ENCODE data around the gene SNORC. TPM values are rescaled to one million over a fixed set of nuclear protein-coding genes. Genes with fewer than 3 reads are reported as not detected.
"Not testable (repeated sequence)": the region's sequence is repeated elsewhere in the genome, so short reads cannot be mapped to it uniquely, and the experiment has no call there.

Gene SNORC
- total RNA-seq, 2 experiments from 2014 or later = 0.87 to 2.1 TPM

GRCh38 chr2:232850039-232850438 is 20.0 kb upstream of the SNORC start:
- peaks cover 29% of the 10 kb centered on the region for H3K36me3 Mint-ChIP-seq (ENCODE audit: low read depth)
- peaks cover 3% of the 10 kb centered on the region for H3K4me1 Mint-ChIP-seq
- H3K4me3 Mint-ChIP-seq = no peak overlapping the region
- intact Hi-C loops (cut with DNase I, micrococcal nuclease) = loop anchor here in 1 of 2 experiments (5.0 to 10.0 kb wide), 2 partner anchors 417 to 595 kb away; no protein-coding TSS in a partner anchor
- H3K27me3 Mint-ChIP-seq = no peaks in the 10 kb centered on the region
- no peak for ATAC-seq
- ChIA-PET POLR2A (no interaction called here), CTCF (interaction anchor here (1.1 kb wide), 1 partner anchor 9 kb away, joined by 3 read pairs; no protein-coding TSS in a partner anchor)
- no peak for DNase-seq
- H3K9me3 Mint-ChIP-seq (ENCODE audit: low read depth) = no peaks in the 10 kb centered on the region
- no peak overlapping the region for H3K27ac Mint-ChIP-seq

GRCh38 chr2:232852081-232852480 is 18.0 kb upstream of the SNORC start:
- POLR2A ChIA-PET = not testable (repeated sequence)
- CTCF ChIA-PET = interaction anchor here (0.6 to 2.3 kb wide), 7 partner anchors 10 to 855 kb away, joined by 3 to 11 read pairs (median 5); no protein-coding TSS in a partner anchor

GRCh38 chr2:232852676-232853075 is 17.4 kb upstream of the SNORC start:
- ChIA-PET POLR2A (no interaction called here), CTCF (interaction anchor here (0.6 to 2.3 kb wide), 12 partner anchors 10 to 854 kb away, joined by 3 to 11 read pairs (median 4); no protein-coding TSS in a partner anchor)
- DNase-seq = no peak
- H3K9me3 Mint-ChIP-seq (ENCODE audit: low read depth) = no peaks in the 10 kb centered on the region
- H3K36me3 Mint-ChIP-seq (ENCODE audit: low read depth) = peaks cover 37% of the 10 kb centered on the region
- H3K27me3 Mint-ChIP-seq = no peaks in the 10 kb centered on the region
- ATAC-seq = no peak
- H3K27ac Mint-ChIP-seq = peak overlapping the region; percentile 47
- H3K4me3 Mint-ChIP-seq = no peak overlapping the region
- peaks cover 3% of the 10 kb centered on the region for H3K4me1 Mint-ChIP-seq
- intact Hi-C loops (cut with DNase I, micrococcal nuclease) = loop anchor here (1.0 to 10.0 kb wide), 6 partner anchors 176 to 592 kb away; partner anchors contain the start of gene ATG16L1 (in 2 of the 2)

More at GRCh38 chr2:232852081-232852480, 18.0 kb upstream of the SNORC start:
- DNase-seq; ATAC-seq; H3K27ac Mint-ChIP-seq; H3K27me3 Mint-ChIP-seq; H3K4me3 Mint-ChIP-seq; H3K4me1 Mint-ChIP-seq; H3K9me3 Mint-ChIP-seq (ENCODE audit: low read depth): not testable (repeated sequence)
- intact Hi-C loops (cut with DNase I, micrococcal nuclease) = loop anchor here in 1 of 2 experiments (2.0 to 10.0 kb wide), 3 partner anchors 177 to 593 kb away; no protein-coding TSS in a partner anchor
- peaks cover 38% of the 10 kb centered on the region for H3K36me3 Mint-ChIP-seq (ENCODE audit: low read depth)

GRCh38 chr2:232854082-232854481 is 16.0 kb upstream of the SNORC start:
- Mint-ChIP-seq H3K27me3 (no peaks in the 10 kb centered on the region), H3K27ac (no peak overlapping the region), H3K9me3 (ENCODE audit: low read depth) (no peaks in the 10 kb centered on the region), H3K4me1 (peaks cover 3% of the 10 kb centered on the region), H3K4me3 (no peak overlapping the region), H3K36me3 (ENCODE audit: low read depth) (peaks cover 39% of the 10 kb centered on the region)
- ChIA-PET POLR2A (no interaction called here), CTCF (interaction anchor here (0.6 to 2.3 kb wide), 8 partner anchors 13 to 403 kb away, joined by 3 to 11 read pairs (median 4); no protein-coding TSS in a partner anchor)
- intact Hi-C loops (cut with DNase I, micrococcal nuclease) = loop anchor here in 1 of 2 experiments (5.0 to 10.0 kb wide), 2 partner anchors 413 to 591 kb away; no protein-coding TSS in a partner anchor
- ATAC-seq (no peak), DNase-seq (no peak)

GRCh38 chr2:232857158-232857563 is 12.9 kb upstream of the SNORC start:
- ATAC-seq (no peak), DNase-seq (no peak)
- Mint-ChIP-seq H3K4me3 (no peak overlapping the region), H3K27ac (no peak overlapping the region), H3K4me1 (peaks cover 3% of the 10 kb centered on the region), H3K9me3 (ENCODE audit: low read depth) (no peaks in the 10 kb centered on the region), H3K27me3 (no peaks in the 10 kb centered on the region), H3K36me3 (ENCODE audit: low read depth) (peaks cover 31% of the 10 kb centered on the region)
- POLR2A ChIA-PET = no interaction called here
- CTCF ChIA-PET = interaction anchor here (0.9 kb wide), 1 partner anchor 12 kb away, joined by 3 read pairs; no protein-coding TSS in a partner anchor
- intact Hi-C loops (cut with DNase I, micrococcal nuclease) = loop anchor here in 1 of 2 experiments (10.0 kb wide), 1 partner anchor 588 kb away; no protein-coding TSS in a partner anchor

- H3K4me1 Mint-ChIP-seq = no peaks in the 10 kb centered on the region
- no peak overlapping the region for H3K27ac Mint-ChIP-seq
- peaks cover 23% of the 10 kb centered on the region for H3K36me3 Mint-ChIP-seq (ENCODE audit: low read depth)
- no peaks in the 10 kb centered on the region for H3K9me3 Mint-ChIP-seq (ENCODE audit: low read depth)
- no peaks in the 10 kb centered on the region for H3K27me3 Mint-ChIP-seq
- intact Hi-C loops (cut with DNase I, micrococcal nuclease) = loop anchor here in 1 of 2 experiments (10.0 kb wide), 1 partner anchor 585 kb away; no protein-coding TSS in a partner anchor
- DNase-seq (no peak), ATAC-seq (no peak)
- ChIA-PET POLR2A (no interaction called here), CTCF (interaction anchor here (1.0 to 1.6 kb wide), 3 partner anchors 9 to 195 kb away, joined by 3 to 6 read pairs (median 3); no protein-coding TSS in a partner anchor)
- H3K4me3 Mint-ChIP-seq = no peak overlapping the region
Measured at GRCh38 chr2:232859385-232859916, 10.6 kb upstream of the SNORC start.

GRCh38 chr2:232860593-232861241 is 9.3 kb upstream of the SNORC start:
- Mint-ChIP-seq H3K4me1 (no peaks in the 10 kb centered on the region), H3K27ac (no peak overlapping the region), H3K27me3 (no peaks in the 10 kb centered on the region), H3K9me3 (ENCODE audit: low read depth) (no peaks in the 10 kb centered on the region), H3K36me3 (ENCODE audit: low read depth) (peaks cover 23% of the 10 kb centered on the region), H3K4me3 (no peak overlapping the region)
- POLR2A ChIA-PET = no interaction called here
- DNase-seq (no peak), ATAC-seq (no peak)
- intact Hi-C loops (cut with DNase I, micrococcal nuclease) = no loop called here
- CTCF ChIA-PET = interaction anchor here (1.6 kb wide), 1 partner anchor 194 kb away, joined by 3 read pairs; no protein-coding TSS in a partner anchor

GRCh38 chr2:232861353-232861752 is 8.7 kb upstream of the SNORC start:
- intact Hi-C loops (cut with DNase I, micrococcal nuclease) = no loop called here
- Mint-ChIP-seq H3K27ac (no peak overlapping the region), H3K36me3 (ENCODE audit: low read depth) (peaks cover 20% of the 10 kb centered on the region), H3K4me1 (no peaks in the 10 kb centered on the region), H3K9me3 (ENCODE audit: low read depth) (no peaks in the 10 kb centered on the region), H3K27me3 (no peaks in the 10 kb centered on the region), H3K4me3 (no peak overlapping the region)
- POLR2A ChIA-PET = no interaction called here
- CTCF ChIA-PET = interaction anchor here (1.6 kb wide), 1 partner anchor 193 kb away, joined by 3 read pairs; no protein-coding TSS in a partner anchor
- ATAC-seq = no peak
- no peak for DNase-seq

GRCh38 chr2:232863996-232864395 is 6.1 kb upstream of the SNORC start:
- H3K36me3 Mint-ChIP-seq (ENCODE audit: low read depth) = peaks cover 3% of the 10 kb centered on the region
- CTCF ChIA-PET = no interaction called here
- intact Hi-C loops (cut with DNase I, micrococcal nuclease) = no loop called here
- H3K9me3 Mint-ChIP-seq (ENCODE audit: low read depth) = no peaks in the 10 kb centered on the region
- H3K4me1 Mint-ChIP-seq = no peaks in the 10 kb centered on the region
- H3K27ac Mint-ChIP-seq = no peak overlapping the region
- H3K27me3 Mint-ChIP-seq = no peaks in the 10 kb centered on the region
- POLR2A ChIA-PET = no interaction called here
- no peak for ATAC-seq
- no peak overlapping the region for H3K4me3 Mint-ChIP-seq
- no peak for DNase-seq

GRCh38 chr2:232865165-232865564 is 4.9 kb upstream of the SNORC start:
- no peaks in the 10 kb centered on the region for H3K27me3 Mint-ChIP-seq
- intact Hi-C loops (cut with DNase I, micrococcal nuclease) = no loop called here
- ChIA-PET CTCF (interaction anchor here (1.0 kb wide), 1 partner anchor 289 kb away, joined by 4 read pairs; no protein-coding TSS in a partner anchor), POLR2A (no interaction called here)
- ATAC-seq (no peak), DNase-seq (no peak)
- no peak overlapping the region for H3K27ac Mint-ChIP-seq
- H3K36me3 Mint-ChIP-seq (ENCODE audit: low read depth) = no peaks in the 10 kb centered on the region
- no peak overlapping the region for H3K4me3 Mint-ChIP-seq
- no peaks in the 10 kb centered on the region for H3K9me3 Mint-ChIP-seq (ENCODE audit: low read depth)
- H3K4me1 Mint-ChIP-seq = no peaks in the 10 kb centered on the region

GRCh38 chr2:232866104-232866503 is 4.0 kb upstream of the SNORC start:
- no peak overlapping the region for H3K27ac Mint-ChIP-seq
- CTCF ChIA-PET = no interaction called here
- no peak for ATAC-seq
- H3K27me3 Mint-ChIP-seq = no peaks in the 10 kb centered on the region
- H3K4me3 Mint-ChIP-seq = no peak overlapping the region
- intact Hi-C loops (cut with DNase I, micrococcal nuclease) = no loop called here
- DNase-seq = no peak
- POLR2A ChIA-PET = no interaction called here
- no peaks in the 10 kb centered on the region for H3K9me3 Mint-ChIP-seq (ENCODE audit: low read depth)
- no peaks in the 10 kb centered on the region for H3K4me1 Mint-ChIP-seq
- no peaks in the 10 kb centered on the region for H3K36me3 Mint-ChIP-seq (ENCODE audit: low read depth)
